NCI-H128 (cell line): ENCODE data around the gene LIMS1.
"Not testable (repeated sequence)": the region's sequence is repeated elsewhere in the genome, so short reads cannot be mapped to it uniquely, and the experiment has no call there.

Experiments
- DNase-seq: peaks from one replicate; lab custom pipeline; 2025; ENCODE audit not compliant: unreplicated experiment; lab: John Stamatoyannopoulos, UW

The LIMS1 gene

DNA sequence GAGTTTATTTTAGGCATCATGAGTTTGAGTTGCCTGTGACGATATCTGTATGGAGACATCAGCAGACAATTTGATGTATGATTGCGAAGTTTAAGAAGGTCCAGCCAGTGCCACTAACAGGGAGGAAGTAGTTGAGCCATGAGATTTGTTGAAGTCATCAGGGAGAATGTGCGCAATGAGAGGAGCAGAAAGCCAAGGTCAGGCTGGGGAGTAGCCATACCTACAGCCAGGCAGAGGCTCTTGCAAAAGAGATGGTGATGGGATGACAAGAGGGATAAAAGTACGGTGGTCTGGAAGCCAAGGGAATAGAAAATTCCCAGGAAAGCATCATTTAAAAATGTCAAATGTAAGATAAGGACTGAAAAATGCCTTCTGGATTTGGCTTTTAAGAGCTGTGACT is 51.2 kb downstream of the LIMS1 start:
- no peak for DNase-seq

DNA sequence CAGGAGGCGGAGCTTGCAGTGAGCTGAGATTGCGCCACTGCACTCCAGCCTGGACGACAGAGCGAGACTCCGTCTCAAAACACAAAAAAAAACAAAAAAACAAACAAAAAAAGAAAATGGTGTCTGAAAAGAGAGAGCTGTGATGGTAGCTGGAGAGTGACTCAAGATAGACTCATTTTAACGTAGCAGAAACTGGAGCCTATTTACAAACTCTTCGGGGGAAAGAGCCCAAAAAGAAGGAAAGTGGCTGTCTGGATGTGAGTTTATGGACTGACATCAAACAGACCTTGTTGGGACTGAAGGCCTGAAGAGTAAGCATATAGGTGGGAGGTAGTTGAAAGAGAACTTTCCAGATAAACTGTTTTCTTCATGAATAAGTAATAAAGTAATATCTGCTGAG is 51.8 kb downstream of the LIMS1 start:
- no peak for DNase-seq

DNA sequence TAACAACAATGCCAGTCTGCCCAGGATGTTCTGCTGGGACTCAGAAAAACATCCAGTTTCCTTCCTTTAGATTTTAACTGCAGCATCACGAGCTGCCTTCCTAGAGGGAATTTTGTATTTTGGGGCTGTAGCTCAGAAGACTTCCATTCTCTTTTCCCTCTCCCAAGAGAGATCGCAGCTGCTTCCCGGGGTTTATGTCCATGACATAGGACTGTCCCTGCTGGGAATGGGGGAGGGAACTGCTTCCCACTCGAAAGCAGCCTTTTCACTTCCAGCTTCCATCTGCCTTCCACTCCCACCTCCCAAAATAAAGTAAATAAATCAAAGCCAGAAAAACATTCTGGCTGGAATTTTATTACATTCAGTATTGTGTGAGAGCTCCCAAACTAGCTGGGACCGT is 52.4 kb downstream of the LIMS1 start:
- no peak for DNase-seq

DNA sequence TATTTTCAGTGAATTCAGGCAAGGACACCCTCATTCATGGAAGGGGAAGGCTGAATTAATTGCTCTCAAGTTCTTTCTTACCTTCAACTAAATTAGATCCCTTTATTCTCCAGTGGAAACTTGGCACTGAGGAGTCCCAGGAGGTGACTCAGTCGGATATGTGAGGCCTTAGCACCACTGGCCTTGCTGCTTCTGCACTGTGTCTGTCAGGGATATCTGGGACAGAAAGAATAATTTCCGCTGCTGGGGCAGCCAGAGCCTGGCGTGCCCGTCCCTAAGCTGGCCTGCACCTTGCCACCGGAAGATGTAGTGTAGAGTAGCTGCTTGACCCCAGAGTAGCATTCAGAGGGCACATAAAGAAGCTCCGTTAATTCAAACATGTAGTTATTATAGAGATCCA is 53.4 kb downstream of the LIMS1 start:
- no peak for DNase-seq

DNA sequence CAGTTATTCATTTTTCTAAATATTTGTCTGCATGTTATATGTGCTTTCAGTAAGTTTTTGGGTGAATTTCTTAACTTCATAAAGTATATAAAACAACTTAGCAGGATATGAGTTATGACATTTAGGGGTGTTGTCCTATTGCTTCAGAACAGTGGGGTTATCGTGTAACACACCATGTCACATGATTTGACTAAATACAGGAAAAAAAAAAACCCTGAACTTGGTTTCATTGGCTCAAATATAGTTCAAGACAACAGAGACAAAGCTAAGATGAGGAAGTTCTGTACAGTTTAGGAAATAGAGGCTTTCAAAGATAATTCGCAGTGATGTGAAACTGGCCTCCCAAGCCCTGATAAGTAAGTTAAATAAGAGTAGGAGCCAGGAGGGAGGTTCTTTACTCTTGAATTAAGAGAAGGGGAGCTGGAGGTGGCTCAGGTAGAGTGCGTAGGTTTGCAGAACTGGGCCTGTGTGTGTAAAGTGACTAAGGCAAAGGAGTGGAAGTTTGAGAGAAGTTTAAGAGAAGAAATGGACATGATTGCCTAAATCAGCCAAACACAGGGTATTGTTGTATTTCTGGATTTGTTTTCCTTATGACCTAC is 53.9 kb downstream of the LIMS1 start:
- no peak for DNase-seq

DNA sequence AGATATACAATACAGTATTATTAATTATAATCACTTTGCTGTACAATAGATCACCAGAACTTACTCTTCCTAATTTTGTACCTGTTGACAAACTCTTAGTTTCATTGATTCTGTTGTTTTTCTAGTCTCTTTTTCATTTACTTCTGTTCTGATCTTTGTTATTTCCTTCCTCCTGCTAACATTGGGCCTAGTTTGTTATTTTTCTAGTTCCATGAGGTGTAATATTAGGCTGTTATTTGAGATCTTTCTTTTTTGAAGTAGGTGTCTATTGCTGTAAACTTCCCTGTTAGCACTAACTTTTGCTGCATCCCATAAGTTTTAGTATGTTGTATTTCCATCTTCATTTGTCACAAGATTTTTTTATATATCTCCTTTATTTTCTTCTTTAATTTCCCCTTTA is 55.1 kb downstream of the LIMS1 start:
- DNase-seq: no peak

DNA sequence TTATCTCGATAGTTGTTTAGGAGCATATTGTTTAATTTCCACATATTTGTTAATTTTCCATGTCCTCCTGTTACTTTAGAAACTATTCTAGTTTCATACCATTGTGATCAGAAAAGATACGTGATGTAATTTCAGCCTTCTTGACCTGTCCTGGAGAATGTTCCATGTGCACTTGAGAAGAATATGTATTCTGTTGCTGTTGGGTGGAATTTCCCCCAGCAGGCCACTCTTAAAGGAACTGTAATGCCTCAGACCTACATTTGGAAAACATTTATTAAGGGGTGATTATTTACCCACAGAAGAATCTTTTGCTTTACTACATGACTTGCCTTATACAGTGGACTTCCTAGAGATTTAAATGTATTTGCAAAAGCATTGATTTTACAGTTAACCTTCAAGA is 55.5 kb downstream of the LIMS1 start:
- DNase-seq: no peak

DNA sequence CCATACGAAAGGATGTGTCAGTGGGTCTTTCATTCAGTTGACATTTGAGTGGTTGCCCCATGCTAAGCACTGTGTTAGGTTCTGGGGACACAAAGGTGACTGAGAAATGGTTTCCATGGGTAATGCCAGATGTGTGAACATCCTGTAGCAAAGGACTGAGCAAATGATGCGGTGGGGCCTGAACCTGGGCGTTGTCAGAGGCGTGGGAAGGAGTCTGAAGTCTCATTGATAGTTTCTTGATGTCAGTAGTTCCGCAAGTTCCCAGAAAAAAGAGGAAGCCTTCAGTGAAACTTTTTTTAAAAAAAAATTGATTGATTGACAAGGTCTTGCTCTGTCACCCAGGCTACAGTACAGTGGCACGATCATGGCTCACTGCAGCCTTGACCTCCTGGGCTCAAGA is 56.9 kb downstream of the LIMS1 start:
- no peak for DNase-seq

DNA sequence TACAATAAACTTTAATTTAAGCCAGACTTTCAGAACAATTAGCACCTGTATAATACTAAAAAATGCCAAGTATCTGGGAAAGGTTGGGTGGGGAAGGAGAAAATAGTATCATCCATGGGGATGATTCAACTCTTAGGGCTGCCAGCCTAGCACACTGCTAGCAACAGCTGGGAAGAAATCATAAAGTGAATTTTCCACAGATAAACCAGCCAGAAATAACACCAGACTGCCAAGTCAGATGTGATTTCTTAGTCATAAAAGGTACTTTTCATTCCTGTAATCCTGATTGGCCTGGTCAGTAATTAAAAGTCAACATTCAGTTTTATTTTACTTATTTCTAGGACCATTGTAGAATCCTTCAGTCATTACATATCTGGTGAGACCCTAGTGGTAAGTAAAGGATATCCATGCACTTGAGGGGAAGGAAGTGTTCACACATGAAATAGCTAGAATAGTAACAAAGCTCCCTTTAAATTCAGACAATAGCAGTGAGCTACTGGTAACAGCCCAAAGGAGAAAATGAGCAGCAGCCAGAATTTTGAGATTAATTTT is 59.4 kb downstream of the LIMS1 start:
- no peak for DNase-seq

DNA sequence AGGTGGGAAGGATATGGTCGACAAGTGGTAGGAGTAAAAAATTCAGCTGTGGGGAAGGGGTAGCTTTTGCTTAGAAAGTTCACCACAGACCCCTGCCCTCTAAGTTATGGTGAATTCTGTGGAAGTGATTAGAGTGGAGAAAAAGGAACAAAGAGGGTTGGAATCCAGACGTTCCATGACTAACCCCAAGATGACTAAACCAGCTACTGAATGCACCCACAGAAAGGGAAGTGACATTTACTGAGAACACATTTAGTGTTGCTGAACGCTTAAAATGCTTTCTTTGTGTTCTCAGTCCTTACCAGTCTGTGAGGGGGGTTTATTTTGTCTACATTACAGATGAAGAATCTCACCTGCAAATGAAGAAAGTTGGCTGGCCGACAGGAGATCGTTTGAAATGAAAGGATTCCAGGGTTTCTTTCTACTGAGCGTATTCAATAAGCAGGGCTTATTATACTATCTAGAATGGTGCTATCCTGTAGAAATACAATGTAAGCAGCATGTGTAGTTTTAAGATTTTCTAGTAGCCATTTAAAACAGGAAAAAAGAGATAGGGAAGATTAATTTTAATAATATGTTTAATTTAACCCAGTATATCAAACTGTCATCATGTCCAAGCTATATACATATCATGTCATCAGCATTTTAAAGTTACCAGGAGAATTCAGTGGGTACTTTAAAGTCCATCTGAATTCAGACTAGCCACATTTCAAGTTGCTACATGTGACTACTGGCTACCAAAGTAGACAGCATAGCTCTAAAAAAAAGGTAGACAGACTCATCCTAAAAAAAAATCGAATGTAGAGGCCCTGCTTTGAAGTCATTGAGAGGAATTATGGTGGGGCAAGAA is 60.1 kb downstream of the LIMS1 start:
- no peak for DNase-seq

DNA sequence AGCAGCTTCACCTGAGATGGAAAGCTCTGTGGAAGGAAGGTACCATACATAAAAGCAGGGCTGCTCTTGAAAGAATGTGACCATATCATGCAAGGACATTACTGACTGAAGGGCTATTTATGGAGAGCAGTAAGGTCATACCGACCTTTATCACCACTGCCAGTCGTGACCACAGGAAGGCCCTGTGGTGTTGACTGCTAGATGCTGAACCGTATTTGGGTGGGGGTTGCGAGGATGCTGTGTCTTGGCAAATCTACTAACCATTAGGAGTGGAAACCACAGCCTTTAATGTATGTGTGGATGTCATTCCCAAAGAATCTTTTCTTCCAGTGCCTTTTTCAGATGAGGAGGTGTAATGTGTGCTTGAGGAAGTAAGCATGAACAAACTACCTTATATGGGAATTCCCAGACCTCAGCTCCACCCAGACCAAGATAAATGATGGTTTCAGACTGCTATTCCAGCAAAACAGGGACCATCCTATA is 60.8 kb downstream of the LIMS1 start:
- no peak for DNase-seq

DNA sequence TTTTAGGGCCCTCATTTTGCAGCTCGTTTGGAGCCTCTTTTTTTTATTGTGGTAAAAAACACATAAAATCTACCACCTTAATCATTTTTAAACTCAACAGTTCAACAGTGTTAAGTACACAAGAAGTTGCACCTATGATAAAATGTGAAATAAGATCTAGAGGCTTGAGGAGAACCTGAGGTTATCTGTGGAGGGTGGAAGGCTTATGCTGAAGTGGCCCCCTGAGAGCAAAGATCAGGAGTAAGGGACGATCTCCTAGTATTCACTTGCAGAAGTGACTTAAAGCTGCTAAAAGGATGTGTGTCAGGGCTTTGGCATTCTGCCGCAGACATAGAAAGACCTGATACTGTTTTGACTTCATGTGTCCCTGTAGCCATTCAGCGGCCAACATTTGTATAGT is 61.5 kb downstream of the LIMS1 start:
- DNase-seq: not testable (repeated sequence)

DNA sequence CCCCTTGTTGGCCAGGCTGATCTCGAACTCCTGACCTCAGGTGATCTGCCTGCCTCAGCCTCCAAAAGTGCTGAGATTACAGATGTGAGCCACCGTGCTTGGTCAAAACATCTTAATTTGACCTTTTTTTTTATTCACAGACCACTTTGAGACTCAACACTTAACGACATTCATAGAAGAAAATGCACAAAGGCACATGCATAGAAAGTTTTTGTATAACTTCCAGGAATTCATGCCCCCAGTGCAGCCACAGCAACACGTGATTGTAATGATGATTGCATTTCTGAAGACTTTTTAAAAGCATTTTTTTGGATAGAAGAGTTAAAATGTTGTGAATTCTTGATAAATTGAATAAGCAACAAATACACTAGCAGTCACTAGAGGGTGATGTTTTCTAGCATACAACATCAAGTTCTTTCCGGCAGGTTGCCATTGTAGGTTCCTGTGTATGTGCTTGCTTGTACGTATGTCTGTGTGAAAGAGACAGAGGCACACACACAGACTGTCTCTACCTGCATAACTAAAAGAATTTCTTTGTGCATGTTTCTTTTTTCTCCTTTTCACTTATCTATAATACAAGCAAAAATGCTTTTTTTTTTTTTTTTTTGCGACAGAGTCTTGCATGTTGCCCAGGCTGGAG is 63.0 kb downstream of the LIMS1 start:
- not testable (repeated sequence) for DNase-seq

DNA sequence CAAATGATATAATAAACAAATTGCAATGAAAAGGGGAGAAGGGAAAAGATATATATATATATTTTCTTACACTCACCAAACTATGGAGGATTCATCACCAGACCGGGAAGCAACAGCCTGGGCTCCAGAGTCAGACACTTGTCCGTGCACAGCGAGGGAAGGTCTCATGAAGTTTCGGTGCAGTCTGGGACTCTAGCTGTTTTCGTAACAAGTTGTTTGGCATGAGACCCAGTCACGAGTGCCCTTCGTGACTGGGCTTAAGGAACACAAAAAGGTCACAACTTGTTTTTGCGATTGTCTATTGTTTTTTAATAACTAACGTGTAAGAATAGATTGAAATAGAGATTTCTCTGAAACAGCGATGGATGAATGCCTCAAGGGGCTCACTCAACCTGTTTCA is 66.9 kb downstream of the LIMS1 start:
- DNase-seq: not testable (repeated sequence)

DNA sequence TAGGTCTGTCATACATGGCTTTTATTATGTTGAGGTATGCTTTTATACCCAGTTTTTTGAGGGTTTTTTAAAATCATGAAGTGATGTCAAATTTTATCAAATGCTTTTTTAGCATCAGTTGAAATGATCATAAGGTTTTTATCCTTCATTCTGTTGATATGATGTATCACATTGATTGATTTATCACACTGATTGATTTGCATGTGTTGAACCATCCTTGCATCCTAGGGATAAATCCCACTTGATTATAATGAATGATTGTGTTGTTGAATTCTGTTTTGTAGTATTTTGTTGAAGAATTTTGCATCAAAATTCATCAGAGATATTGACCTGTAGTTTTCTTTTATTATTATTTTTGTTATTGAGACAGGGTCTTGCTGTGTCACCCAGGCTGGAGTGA is 68.2 kb downstream of the LIMS1 start:
- no peak for DNase-seq

DNA sequence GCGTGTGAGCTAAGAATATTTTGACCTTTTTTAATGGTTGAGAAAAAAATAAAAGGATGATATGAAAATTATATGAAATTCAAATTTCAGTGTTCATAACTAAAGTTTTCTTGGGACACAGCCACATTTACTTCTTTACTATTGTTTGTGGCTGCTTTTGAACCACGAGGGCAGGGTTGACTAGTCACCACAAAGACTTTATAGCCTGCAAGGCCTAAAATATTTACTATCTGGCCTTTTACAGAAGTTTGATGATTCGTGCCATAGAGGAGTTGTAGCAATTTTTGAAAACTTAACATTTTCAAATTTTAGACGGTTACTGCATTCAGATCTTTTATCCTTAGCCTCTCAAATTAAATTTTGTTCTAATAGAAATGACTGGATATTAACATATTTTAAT is 69.9 kb downstream of the LIMS1 start:
- no peak for DNase-seq

DNA sequence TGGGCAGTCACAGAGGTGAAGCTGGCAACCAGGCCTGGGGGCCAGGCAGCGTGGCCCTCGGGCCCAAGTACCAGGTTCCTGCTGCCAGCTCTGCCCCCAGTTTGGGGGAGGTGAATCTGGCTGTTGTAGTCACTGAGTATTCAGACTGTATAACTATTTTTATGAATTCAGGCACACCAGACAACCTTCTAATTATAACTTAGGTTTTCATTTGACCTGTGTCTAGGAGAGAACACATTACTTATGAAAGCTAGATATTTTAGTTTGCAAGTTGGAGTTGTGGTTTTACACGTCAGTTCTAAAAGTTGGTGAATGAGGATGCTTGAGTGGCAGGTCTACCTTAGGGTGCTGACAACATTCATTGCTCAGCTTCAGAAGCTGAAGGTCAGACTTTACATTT is 71.7 kb downstream of the LIMS1 start:
- no peak for DNase-seq

DNA sequence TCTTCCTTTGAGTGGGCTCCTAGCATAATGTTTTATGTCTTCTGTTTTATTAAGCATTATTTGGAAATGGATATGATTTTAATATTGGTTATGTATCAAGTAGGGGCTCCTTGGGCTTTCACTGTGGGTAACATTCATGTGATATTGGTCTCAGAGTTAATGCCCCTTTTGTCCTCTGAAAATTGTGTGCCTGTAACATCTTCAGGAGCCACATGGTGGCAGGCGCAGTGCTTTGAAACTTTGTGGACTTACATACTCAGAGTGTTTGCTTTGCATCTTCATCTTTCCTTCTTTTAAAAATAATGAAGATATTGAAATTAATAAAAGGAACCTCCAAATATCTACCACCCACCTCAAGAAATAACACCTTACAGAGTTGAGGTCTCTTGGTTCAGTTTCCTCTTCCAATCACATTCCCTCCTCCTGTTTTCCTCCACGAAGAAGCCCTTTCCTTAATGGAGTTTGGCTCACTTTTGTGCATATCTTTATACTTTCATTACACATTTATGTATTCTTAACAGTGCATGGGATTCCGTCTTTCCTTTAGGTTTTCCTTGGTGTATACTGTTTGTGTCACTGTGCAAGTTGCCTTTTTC is 73.5 kb downstream of the LIMS1 start:
- DNase-seq: no peak

DNA sequence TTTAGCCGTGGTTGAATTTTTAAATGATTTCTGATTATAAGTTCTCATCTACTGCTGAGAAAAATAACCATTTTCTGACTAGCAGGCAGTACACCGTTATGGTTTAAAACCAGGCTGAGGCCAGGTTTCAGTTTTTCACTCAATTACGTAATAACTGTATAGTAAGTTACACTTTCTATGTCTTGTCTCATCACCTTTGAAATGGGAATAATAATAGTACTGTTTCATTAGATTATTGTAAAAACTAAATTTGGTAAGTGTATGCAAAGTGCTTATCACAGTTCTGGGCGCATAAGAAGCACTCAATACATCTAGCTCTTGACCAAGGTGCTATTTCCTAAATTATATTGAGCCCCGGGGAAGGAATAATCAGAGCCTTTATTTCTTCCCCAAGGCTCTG is 76.8 kb downstream of the LIMS1 start:
- no peak for DNase-seq

DNA sequence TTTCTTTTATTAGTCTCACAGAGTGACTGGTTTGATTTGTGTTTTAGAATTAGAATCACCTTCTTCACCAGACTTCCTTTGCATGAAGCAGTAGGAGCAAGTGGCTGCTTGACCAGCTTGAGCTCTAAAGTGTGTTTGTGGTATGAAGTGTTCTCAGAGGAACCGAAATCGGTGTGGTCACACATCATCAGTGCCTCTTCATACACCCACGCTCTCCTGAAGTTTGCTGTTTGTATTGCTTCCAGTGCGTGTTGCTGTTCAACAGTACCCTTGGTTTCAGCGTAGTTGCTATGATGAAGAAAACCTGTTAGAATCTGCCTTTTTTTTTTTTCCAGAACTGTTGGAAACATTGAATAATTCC is 77.9 kb downstream of the LIMS1 start:
- no peak for DNase-seq

DNA sequence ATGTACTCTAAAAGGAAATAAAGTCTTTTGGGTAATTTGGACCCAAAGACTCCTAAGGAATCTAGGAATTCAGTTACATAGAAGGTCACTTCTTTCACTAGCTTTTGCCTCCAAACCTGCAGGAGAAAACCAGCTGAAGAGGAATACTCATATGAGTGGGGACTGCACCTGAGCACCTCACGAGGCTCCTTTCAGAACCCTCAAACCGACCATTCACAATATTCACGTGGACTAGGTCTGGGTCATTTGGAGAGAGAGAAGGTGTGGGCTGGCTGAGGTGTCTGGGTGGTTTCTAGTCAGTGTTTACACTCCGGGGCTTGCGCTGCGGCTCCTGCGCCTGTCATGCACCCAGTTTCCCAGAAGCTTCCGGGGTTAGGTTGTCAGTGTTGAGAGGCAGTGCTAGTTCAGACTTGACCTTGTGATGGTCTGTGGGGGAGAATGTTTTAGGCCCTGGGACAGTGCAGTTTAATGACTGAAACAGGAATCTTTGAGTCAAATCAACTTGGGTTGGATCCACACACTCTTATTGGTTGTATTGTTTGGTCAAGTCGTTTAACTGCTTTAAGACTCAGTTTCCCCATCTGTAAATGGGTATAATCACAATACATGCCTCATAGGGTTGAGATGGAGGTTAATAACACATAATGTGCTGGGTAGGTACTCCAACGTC is 78.4 kb downstream of the LIMS1 start:
- no peak for DNase-seq
